NCI-H345 treated with DMSO at 0.1 percent for 48 hours (cell line): ENCODE measurements around the gene ZKSCAN8.
"Not testable (repeated sequence)": the region's sequence is repeated elsewhere in the genome, so short reads cannot be mapped to it uniquely, and the experiment has no call there.

ENCODE experiments used
- DNase-seq: peaks from one replicate; lab custom pipeline; 2025; ENCODE audit not compliant: unreplicated experiment; lab: John Stamatoyannopoulos, UW

ZKSCAN8 gene

DNA sequence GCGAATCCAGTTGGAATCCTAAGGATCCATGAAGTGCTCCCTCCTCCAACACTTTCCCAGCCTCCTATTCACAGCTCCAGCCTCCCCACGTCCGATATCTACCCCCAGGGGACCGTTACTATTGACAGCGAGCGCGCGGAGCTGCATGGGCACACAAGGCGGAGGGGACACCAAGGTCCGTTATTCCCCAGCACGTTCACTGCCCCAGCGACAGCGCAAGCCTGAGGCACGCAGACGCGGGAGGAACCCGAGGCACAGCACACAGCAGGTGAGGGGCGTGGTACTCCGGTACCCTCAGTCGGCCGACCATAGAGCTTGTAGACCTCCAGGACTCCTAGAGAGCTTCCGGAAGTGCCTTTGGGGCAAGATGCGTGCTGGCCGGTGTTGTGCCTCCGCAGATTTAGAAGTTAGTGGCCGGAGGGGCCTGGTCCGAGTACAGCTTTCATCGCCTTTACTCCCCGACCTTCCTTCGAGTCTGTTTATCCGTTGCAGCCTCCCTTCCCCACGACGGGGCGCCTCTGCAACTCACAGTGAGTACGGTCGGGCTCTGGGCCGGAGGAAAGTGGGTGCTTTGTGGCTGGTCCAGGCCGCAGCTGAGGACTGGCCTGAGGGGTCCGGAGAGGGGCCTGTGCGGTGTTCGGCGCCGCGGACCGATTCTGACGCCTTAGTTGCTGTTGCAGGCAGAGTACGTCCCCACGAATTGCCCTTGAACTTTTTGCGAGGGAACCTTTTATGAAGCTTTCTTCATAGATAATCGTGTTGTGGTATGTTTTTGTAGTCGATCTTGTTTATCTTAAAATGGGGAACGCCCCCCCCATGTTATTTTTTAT, at the start of gene ZKSCAN8:
Gene ZKSCAN8, plus strand, starts transcription at position 384 of the 830 bp plus-strand sequence. CDS start 6,525 bp downstream, outside the sequence.
- DNase-seq: peak; percentile 92

DNA sequence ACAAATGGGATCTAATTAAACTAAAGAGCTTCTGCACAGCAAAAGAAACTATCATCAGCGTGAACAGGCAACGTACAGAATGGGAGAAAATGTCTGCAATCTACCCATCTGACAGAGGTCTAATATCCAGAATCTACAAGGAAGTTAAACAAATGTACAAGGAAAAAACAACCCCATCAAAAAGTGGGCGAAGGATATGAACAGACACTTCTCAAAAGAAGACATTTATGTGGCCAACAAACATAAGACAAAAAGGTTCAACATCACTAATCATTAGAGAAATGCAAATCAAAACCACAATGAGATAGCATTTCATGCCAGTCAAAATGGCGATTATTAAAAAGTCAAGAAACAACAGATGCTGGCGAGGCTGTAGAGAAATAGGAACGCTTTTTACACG, 39.5 kb upstream of the ZKSCAN8 start:
- DNase-seq: not testable (repeated sequence)

DNA sequence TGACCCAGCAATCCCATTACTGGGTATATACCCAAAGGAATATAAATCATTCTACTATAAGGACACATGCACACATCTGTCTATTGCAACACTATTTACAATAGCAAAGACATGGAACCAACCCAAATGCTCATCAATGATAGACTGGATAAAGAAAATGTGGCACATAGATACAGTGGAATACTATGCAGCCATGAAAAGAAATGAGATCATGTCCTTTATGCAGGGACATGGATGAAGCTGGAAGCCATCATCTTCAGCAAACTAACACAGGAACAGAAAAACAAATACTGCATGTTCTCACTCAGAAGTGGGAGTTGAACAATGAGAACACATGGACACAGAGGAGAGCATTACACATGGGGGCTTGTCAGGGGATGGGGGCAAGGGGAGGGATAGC, 39.0 kb upstream of the ZKSCAN8 start:
- DNase-seq: not testable (repeated sequence)

DNA sequence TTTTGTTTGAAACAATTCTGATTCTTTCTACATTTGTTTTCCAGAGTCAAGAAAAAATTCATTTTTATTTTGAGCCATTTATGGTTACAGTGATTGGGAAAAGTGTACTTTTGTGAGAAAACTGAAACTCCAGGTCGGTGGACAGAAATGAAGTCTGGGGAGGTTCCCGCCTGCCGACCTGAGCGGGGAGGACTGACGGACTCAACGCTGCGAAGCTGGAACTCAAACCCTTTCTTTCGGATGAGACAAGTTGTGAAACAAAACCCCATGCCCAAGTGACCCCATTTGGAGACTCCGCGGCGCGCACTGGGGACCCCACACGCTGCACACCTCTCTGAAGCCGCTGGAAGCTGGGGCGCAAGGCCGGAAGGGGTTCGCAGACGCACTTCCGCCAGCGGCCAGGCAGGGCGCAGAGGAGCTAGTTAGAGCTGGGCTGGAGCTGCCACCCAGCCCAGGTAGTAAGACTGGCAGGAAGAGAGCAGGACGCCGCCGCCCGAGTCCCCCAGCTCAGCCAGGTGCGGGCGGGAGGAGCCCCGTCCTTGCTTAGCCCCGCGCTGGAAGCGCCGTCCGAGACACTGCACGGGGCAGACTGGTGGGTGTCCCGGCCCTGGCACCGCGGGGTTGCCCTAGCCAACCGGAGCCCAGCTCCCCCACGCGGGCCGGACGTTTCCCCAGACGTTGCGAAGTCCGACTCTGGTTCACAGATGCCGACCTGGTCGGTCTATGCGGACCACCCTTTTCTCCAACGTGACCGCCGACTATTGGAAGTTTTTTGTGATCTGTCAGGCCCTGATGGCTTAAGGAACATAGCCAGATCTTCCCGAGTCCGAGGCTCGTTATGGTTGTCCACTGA, 37.1 kb upstream of the ZKSCAN8 start:
- peak; percentile 72 for DNase-seq

DNA sequence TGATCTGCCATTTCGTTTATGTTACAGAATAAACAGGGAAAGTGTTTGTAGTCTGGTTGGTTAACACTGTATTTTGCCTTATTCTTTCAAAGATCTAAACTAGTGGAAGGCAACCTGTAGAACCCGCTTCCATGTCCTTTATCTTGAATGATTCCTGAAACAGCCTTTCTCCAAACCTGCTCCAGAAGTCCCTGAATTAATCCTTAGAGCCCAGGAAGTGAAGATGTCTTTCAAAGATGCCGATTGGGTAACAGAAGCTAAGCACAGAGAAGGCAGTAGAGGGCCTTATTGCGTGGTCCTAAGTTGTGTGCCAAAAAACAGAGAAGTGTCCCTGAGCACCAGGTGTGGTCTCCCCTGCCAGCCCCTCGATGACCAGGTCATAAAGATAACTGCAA, 36.4 kb upstream of the ZKSCAN8 start:
- DNase-seq: no peak

DNA sequence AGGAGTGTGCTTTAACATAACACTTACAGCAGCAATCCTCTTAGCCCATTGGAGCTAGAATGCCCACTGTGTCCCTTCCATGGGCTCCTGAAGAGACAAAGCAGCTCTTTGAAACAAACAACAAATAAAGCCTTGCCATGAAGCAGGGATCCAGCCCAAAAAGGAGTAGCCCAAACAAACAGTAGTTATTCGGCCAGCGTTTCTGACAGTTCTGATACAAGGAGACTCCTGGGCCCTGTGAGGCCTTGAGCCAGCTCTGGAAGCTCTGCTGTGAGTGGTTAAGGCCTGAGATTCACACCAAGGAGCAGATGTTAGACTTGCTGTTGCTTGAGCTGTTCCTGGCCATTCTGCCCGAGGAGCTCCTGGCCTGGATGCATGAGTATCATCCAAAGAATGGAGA, 34.2 kb upstream of the ZKSCAN8 start:
- DNase-seq: no peak

DNA sequence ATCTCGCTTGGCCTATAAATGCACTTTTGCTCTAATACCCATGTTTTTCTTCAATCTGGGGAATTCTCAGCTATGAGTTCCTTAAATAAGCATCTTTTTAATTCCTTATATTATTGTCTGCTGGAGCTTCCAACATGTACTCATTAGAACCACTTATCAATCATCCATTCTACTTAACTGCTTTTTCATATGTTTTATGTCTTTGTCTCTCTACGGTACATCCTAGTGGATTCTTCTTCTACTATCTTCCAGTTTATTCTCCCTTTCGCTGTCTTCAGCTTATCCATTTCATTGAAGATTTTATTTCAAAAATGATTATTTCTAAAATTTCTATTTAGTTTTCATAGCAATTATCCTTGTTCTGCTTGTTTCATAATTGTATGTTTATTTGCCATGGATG, 29.7 kb upstream of the ZKSCAN8 start:
- no peak for DNase-seq

DNA sequence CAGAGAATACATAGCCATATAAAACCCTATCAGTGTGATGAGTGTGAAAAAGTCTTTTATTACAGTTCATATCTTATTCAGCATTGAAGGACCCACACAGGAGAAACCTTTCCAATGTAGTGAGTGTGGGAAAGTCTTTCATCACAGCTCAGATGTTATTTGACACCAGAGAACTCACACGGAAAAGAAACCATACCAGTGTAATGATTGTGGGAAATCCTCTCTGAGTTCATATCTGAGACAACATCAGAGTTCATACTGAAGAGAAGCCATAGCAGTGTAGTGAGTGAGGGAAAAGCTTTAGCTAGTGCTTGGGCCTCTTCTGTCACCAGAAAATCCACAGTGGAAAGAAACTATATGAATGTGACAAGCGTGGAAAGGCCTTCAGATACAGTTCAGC, 25.9 kb upstream of the ZKSCAN8 start:
- no peak for DNase-seq

DNA sequence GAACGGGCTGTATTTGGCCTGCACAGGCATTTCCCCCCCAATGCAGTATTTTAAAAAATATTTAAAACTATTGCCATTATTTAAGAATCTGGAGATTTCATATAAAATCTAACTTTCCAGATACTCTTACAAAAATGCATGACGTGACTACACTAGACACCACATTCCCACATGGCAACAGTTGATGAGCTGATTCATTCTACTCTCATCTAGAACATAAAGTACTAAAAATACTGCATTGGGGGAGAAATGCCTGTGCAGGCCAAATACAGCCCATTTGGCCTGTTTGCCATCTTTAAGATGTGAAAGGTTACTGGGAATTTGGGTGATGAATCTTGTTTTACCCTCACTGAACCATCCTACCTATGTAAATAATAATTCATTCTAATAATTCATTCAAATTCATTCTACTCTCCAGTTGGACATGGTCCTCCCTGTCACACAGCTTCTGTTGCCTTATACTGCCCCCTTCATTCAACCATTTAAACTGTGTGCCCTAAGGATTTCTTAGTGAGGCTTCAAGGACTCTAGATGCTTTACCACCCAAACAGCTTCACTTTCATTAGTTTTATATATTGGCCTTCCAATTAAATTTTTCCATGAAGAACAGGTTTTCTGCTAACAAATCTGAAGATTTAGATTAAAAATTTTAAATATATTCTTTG, 24.2 kb upstream of the ZKSCAN8 start:
- DNase-seq: no peak

DNA sequence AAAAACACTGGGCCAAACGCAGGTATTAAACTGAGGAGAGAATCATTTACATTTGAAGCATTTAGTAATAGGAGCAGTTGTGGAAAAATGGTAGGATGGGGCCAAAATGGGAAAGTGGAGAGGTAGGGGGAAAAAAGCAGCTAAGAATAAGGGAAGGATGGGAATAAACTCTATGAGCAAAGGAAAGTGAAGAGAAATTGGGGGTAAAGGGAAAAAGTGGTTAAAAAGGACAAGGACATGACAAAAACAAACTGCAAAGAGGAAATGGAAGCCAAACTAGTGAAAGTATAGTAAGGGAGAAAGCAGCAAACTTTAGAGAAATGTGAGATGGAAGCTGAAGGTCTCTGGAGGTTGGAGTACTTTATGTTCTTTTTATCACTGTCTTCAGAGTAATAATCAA, 23.5 kb upstream of the ZKSCAN8 start:
- no peak for DNase-seq

DNA sequence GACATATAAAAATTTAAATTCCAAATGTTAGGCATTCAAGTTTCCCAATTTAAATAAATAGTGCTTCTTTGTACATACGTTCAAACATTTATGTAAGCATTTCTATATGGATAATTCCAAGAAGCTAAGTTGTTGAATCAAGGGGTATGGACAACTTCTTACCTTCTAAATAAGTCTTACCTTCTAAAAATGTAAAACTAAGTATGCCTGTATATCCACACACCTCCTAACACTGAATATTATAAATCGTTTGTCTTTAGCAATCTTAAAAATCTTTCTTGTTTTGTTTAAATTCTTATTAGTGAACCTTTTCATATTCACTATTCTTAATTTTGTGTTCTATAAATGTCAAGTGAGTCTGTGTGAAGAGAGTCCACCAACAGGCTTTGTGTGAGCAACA, 19.8 kb upstream of the ZKSCAN8 start:
- no peak for DNase-seq

DNA sequence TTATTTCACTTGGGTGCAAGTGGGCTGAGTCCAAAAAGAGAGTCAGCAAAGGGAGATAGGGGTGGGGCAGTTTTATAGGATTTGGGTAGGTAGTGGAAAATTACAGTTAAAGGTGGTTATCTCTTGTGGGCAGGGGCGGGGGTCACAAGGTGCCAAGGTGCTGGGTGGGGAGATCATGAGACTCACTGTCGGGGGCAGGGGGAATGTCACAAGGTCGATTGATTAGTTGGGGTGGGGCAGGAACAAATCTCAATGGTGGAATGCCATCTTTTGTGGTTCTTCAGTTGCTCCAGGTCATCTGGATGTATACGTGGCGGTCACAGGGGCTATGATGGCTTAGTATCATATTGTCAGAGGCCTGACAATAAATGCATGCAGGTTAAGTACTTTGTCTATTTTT, 19.4 kb upstream of the ZKSCAN8 start:
- not testable (repeated sequence) for DNase-seq

DNA sequence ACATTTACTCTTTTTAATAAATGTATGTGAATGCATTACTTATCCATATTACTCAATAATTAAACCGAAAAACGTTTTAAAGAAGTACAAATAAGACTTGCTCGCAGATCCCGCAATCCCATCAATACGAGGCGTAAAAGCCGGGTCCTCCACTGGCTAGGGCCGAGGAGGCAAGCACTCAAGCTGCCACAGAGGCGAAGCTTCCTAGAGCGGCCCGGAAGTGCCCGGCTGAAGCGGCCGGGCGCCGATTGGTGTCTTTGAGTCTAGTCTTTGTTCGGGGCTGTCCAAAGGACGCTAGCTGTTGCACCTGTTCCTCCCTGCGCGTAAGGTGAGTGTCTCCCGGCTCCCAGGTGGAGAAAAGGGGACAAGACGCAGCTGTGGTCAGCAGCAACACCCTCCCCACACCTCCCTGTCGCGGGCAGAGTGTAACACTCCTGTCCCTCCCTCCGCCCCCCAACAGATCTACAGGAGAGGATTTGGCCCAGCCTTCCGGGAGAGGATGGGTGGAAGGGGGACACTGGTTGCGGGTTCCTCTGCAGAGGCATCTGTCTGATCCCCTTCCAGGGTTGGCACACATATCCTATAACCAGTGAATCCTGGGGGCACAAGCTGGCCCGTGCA, 17.2 kb upstream of the ZKSCAN8 start, which contains the start of gene ZSCAN16:
Gene ZSCAN16, plus strand, starts transcription at position 260 of the 621 bp plus-strand sequence. CDS start 835 bp downstream, outside the sequence.
- DNase-seq: peak; percentile 87

DNA sequence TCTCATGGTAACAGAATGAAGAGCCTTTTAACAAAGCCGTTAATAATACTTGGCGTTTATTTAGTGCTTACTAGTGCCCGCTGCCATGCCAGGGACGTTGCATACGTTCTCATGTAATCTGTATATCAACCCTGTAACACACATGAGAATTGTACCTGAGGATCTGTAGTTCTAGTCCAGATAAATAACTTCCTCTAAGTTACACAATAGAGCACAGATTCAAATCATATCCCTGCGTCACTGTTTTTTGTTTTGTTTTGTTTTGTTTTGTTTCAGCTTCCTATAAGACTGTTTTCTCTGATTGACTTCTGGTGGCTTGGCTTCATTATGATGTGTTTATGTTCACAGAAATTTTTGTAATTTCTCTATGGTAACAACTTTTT, 16.7 kb upstream of the ZKSCAN8 start:
- DNase-seq: no peak

DNA sequence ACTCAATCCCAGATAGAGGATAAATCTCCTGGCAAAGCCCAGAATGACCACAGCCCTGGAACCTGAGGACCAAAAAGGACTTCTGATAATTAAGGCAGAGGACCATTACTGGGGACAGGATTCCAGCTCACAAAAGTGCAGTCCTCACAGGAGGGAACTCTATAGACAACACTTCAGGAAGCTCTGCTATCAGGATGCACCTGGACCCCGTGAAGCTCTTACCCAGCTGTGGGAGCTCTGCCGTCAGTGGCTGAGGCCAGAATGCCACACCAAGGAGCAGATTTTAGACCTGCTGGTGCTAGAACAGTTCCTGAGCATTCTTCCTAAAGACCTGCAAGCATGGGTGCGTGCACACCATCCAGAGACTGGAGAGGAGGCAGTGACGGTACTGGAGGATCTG, 16.3 kb upstream of the ZKSCAN8 start:
- DNase-seq: no peak

DNA sequence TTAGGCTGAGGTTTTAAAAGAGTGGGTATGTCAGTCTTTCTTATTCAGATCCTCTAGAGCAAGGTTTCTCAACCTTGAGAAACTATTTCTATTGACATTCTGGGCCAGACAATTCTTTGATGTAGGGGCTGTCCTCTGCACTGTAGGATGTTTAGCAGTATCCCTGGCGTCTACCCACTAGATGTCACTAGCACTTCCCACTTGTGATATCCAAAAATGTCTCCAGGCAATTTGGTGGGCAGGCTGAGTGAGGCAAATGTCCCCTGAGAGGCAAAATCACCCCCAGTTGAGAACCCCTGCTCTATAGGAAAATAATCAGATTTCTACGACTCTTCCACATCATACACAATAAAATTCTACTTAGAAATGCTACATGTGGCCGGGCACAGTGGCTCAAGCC, 7.7 kb upstream of the ZKSCAN8 start:
- DNase-seq: no peak

DNA sequence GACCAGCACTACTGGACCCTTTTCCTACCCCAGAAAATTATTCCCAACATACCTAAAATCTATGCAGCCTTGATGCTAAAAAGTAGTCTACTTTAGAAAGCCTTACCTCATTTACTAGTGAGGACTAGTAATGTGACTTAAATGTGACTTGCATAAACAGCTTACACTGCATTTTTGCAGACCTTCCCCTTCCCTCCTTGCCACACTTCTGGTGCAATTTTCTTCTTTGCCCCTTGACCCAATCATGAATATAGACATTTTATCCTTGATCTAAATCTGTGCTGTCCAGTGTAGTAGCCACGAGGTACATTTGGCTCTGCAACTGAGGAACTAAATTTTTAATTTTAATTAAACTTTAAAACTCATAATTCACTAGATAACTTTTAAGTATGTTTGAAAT, 7.0 kb upstream of the ZKSCAN8 start:
- DNase-seq: no peak

DNA sequence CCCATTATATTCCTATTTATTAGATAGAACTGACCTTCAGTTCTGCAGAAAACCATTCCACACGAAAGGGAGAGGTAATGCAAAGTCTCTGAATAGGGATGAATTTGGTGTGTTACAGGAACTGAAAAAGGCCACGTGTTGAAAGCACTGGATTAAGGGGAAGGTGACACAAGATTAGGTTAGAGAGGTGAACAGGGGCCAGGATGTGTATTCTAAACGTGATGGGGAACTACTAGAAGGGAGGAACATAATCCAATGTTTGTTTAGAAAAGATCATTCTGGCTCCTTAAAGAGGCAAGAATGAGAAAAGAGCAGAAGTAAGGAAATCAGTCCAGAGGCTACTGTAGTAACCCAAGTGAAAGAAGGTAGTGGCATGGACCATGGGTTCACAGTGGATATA, 6.3 kb upstream of the ZKSCAN8 start:
- no peak for DNase-seq

DNA sequence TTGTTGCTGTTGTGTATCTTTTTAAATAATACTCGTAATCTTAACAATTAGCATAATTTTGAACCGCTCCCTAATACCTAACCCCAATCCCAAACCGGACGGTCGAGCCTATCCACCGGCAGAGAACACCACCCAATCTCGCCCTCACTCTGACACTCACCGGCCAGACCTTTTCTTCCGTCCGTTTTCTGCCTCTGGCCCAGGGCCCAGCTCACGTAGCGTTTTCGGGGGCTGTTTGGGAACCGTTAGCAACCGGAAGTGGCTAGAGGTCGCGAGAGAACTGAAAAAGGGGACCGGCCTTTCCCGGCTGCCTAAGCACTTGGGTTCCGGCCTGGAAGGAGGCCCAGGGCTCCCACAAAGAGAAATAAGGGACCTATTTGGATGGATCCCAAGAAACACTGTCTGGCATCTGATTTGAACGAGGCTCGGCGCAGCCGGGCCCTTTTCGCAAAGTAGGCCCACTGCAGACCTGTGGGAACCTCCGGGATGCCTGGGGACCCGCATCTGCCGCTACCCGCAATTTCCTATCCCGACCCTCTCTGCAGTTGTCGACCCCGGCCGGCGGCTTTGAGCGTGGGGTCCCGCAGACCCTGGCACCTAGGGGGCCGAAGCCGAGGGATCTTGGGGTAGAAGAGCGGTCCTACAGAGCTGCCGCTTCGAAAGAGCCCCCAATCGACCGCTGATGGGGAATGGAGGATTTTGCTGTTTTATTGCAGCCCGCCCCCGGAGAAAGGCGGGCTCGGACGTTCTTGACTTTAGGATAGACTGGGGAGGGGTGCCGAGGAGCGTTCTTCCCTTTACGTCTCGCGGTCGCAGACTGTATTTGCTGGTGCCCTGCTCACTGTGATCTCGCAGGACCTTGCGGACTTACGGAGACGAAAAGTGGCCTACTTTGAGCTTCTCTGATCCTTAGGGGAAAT, 4.8 kb upstream of the ZKSCAN8 start:
- DNase-seq: peak; percentile 88

DNA sequence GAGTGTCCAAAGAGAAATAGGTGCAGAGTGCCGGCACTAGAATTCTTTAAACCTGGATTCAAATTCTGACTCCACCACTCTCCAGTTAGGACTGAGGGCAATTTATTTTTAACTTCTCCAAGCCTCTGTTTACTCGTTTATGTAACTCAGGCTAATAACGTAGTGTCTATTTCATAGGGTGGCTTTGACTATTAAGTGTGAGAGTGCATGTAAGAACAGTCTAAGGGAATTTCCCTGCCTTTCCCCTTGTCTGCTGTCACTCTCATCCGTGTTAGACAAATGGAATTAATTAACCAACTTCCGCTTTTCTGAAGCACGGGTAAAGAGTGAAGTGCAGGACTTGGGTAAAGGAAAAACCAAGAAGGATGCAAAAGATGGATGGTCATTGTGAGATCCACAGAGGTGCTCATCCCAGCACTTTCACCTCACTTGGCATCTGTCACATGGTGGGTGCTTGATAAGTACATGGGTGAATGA, 4.1 kb upstream of the ZKSCAN8 start:
- DNase-seq: no peak
